ENCODE data around the gene PBX4. TPM values are rescaled to one million over a fixed set of nuclear protein-coding genes. Genes with fewer than 3 reads are reported as not detected.

The PBX4 gene
- total and polyA plus RNA-seq, 10 of the 15 experiments (the other 5 are each of a cell fraction or from before 2014, with no cell fraction given): 0.18 to 17.3 (median 4.2) TPM

GRCh38 chr19:19643158-19644053 is 24.9 kb upstream of the PBX4 start, which contains the start of gene GMIP (continued):
- TF ChIP-seq RELB (IDR thresholded peaks at IDR 0.05; ENCODE audit: low read depth) (peak; percentile 20), EP300 (IDR thresholded peaks at IDR 0.05; ENCODE audit: borderline replicate concordance in 1 of 2, control insufficient read depth in 1 of 2, low read depth in 2 of 2, low read length in 2 of 2) (no peak), SRF (IDR thresholded peaks at IDR 0.05; ENCODE audit: low read depth in 2 of 2, low read length in 2 of 2) (no peak), MEF2A (IDR thresholded peaks at IDR 0.05; ENCODE audit: insufficient read depth, low read depth, low read length) (no peak), EED (IDR thresholded peaks at IDR 0.05; ENCODE audit: low read depth) (no peak; the same call in 1 of the 2 replicates), ATF2 (IDR thresholded peaks at IDR 0.05; ENCODE audit: low read length) (no peak), SUPT20H (IDR thresholded peaks at IDR 0.05; ENCODE audit: borderline replicate concordance, control insufficient read depth, low read depth, low read length) (no peak), BCL11A (IDR thresholded peaks at IDR 0.05; ENCODE audit: low read depth, low read length) (no peak), NFIC (IDR thresholded peaks at IDR 0.05; ENCODE audit: low read depth, low read length) (no peak), ZSCAN29 (IDR thresholded peaks at IDR 0.05) (no peak), ZBED1 (IDR thresholded peaks at IDR 0.05; ENCODE audit: borderline replicate concordance) (no peak; the same call in 1 of the 2 replicates), NR2F1 (conservative IDR thresholded peaks at IDR 0.05) (peak; percentile 80), PRDM15 (CRISPR knock-in tag; IDR thresholded peaks at IDR 0.05) (no peak), NFXL1 (IDR thresholded peaks at IDR 0.05; ENCODE audit: borderline replicate concordance) (no peak), POU2F2 (IDR thresholded peaks at IDR 0.05; ENCODE audit: borderline replicate concordance, low read depth, low read length) (no peak; the same call in 2 of the 3 replicates), ZZZ3 (IDR thresholded peaks at IDR 0.05; ENCODE audit: control insufficient read depth, insufficient read length, low read depth) (no peak), RCOR1 (conservative IDR thresholded peaks at IDR 0.05; ENCODE audit: low read depth, low read length) (0 out of 2 replicates have a peak, but pooled peaks have one; percentile 26)
- TF ChIP-seq, protein P1, sequence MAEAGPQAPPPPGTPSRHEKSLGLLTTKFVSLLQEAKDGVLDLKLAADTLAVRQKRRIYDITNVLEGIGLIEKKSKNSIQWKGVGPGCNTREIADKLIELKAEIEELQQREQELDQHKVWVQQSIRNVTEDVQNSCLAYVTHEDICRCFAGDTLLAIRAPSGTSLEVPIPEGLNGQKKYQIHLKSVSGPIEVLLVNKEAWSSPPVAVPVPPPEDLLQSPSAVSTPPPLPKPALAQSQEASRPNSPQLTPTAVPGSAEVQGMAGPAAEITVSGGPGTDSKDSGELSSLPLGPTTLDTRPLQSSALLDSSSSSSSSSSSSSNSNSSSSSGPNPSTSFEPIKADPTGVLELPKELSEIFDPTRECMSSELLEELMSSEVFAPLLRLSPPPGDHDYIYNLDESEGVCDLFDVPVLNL (IDR thresholded peaks at IDR 0.05; ENCODE audit: low read depth, low read length): no peak
